Ishikawa (cell line): ENCODE results near the gene C22orf23.

Source experiments
- EP300 ChIP-seq: IDR thresholded peaks from 2 replicates; pipeline ENCODE4 v1.6.1; 2012; ENCODE audit warnings: borderline replicate concordance
- FOXM1 ChIP-seq: IDR thresholded peaks from 2 replicates; pipeline ENCODE4 v1.6.1; 2012; ENCODE audit warnings: low read depth, borderline replicate concordance
- REST ChIP-seq: IDR thresholded peaks from 2 replicates; pipeline ENCODE4 v1.6.1; 2012; ENCODE audit warnings: low read depth, mild to moderate bottlenecking
- YY1 ChIP-seq: IDR thresholded peaks from 2 replicates; pipeline ENCODE4 v1.6.1; 2012; ENCODE audit warnings: low read depth

GRCh38 chr22:37967147-37967546, 13.7 kb upstream of the C22orf23 start:
- no peak for TF ChIP-seq YY1
- no peak for TF ChIP-seq FOXM1
- no peak for TF ChIP-seq EP300
- TF ChIP-seq REST: no peak
